IPS-20b (cell line): ENCODE data around the gene FDX2.
"Not testable (repeated sequence)": the region's sequence is repeated elsewhere in the genome, so short reads cannot be mapped to it uniquely, and the experiment has no call there.

Experiments
- H3K27ac ChIP-seq: one replicate; pipeline ENCODE4 v1.5.1; 2013; ENCODE audit warnings: low read length
- H3K27me3 ChIP-seq: 2 replicates; pipeline ENCODE4 v1.6.1; 2013; ENCODE audit warnings: mild to moderate bottlenecking, low read length, inconsistent platforms; ENCODE audit not compliant: insufficient read depth
- H3K36me3 ChIP-seq: 2 replicates; pipeline ENCODE4 v1.6.1; 2013; ENCODE audit warnings: low read depth, mild to moderate bottlenecking, inconsistent platforms, low read length, moderate library complexity; ENCODE audit not compliant: insufficient read depth
- H3K4me1 ChIP-seq: 2 replicates; pipeline ENCODE4 v1.6.1; 2013; ENCODE audit warnings: mild to moderate bottlenecking, control low read depth, inconsistent platforms, low read length, moderate library complexity; ENCODE audit not compliant: insufficient read depth
- H3K4me3 ChIP-seq: 2 replicates; pipeline ENCODE4 v1.5.1; 2013; ENCODE audit warnings: mild to moderate bottlenecking, low read length, inconsistent platforms
- H3K9ac ChIP-seq: 2 replicates; pipeline ENCODE4 v1.6.1; 2013; ENCODE audit warnings: low read depth, mild to moderate bottlenecking, inconsistent platforms, low read length, moderate library complexity
- H3K9me3 ChIP-seq: 2 replicates; pipeline ENCODE4 v1.6.1; 2013; ENCODE audit warnings: mild to moderate bottlenecking, low read depth, low read length, inconsistent platforms; ENCODE audit not compliant: insufficient read depth

FDX2 gene

GRCh38 chr19:10343495-10343894, 27.7 kb upstream of the FDX2 start:
- no peak overlapping the region for H3K27ac ChIP-seq
- no peaks in the 10 kb centered on the region for H3K9me3 ChIP-seq
- peaks cover 12% of the 10 kb centered on the region; the same call in 1 of the 2 replicates for H3K4me1 ChIP-seq

DNA sequence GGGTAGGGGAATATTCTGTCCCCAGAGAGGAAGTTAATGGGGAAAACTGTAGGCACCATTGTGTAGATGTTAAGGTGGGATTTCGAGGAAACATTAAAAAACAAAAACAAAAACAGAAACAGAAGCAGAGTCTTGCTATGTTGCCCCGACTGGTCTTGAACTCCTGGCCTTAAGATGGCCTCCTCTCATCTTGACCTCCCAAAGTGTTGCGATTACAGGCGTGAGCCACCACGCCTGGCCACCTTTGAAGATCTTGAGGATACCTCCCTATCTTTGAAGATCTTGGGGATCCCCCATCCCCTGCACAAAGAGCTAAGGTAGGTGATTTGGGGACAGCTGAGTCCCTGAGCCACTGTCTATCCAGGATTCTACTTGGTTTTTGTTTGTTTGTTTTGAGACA, 24.2 kb upstream of the FDX2 start:
- no peaks in the 10 kb centered on the region for H3K36me3 ChIP-seq
- H3K27me3 ChIP-seq, result no peaks in the 10 kb centered on the region; the same call in 1 of the 2 replicates
- H3K27ac ChIP-seq, result no peak overlapping the region
- H3K4me1 ChIP-seq, result peaks cover 12% of the 10 kb centered on the region; the same call in 1 of the 2 replicates
- H3K4me3 ChIP-seq, result no peak overlapping the region; the same call in 1 of the 2 replicates
- H3K9ac ChIP-seq, result no peak overlapping the region
- H3K9me3 ChIP-seq, result no peaks in the 10 kb centered on the region

More at GRCh38 chr19:10343495-10343894, 27.7 kb upstream of the FDX2 start:
- no peak overlapping the region for H3K4me3 ChIP-seq
- H3K36me3 ChIP-seq, result no peaks in the 10 kb centered on the region
- H3K9ac ChIP-seq, result no peak overlapping the region
- no peaks in the 10 kb centered on the region for H3K27me3 ChIP-seq

DNA sequence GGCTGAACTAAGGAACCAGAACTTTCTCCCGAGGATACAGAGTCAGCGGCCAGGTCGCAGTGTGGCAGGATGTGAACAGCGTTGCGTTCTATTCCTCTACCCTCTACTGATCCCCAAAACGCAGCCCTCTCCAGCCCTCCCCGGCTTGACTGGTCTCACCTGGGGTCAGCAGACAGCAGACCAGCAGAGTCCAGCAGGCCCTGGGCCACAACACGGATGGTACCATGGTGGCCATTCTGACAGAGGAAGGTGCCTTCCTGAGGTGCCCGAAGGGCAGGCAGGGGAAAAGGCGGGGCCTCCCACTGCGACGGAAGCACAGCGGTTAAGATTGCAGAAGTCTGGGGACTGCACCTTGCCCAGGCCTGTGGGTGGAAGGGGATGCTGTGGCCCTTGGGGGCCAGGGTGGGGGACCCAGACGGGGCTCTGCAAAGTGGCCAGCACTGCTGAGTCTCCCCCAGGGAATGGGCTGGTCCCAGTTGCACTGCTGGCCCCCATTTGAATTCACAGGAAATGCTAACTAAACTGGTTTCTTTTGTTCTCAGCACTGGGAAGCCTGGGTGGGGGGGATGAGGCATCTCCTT, 23.7 kb upstream of the FDX2 start, which contains the start of gene ICAM3:
ICAM3 (minus strand) TSS at position 245 of the 581 bp plus-strand sequence; CDS start at position 235, 10 bp downstream.
- no peaks in the 10 kb centered on the region for H3K9me3 ChIP-seq
- H3K4me1 ChIP-seq, result peaks cover 12% of the 10 kb centered on the region; the same call in 1 of the 2 replicates
- H3K27me3 ChIP-seq, result peaks cover 2% of the 10 kb centered on the region
- no peaks in the 10 kb centered on the region for H3K36me3 ChIP-seq
- no peak within 1 kb of the TSS for H3K27ac ChIP-seq
- peak within 1 kb of the TSS; percentile 53 for H3K9ac ChIP-seq
- no peak within 1 kb of the TSS; the same call in 1 of the 2 replicates for H3K4me3 ChIP-seq

DNA sequence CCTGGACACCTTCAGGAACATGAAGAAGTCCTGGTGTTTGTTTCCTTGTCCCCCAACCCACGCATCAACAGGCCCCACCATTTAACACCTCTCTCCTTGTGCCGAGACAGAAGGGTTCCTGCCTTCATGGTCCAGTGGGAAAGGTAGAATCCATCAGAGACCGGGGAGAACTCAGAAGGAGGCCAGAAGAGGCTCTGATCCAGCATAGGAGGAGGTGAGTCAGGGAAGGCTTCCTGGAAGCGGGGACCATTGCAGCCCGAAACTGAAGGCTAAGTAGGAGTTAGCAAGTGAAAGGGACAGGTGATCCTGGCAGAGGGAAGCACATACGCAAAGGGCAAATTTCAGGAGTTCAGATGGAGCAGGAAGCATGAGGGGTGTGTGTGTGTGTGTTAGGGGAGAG, 23.1 kb upstream of the FDX2 start:
- peaks cover 7% of the 10 kb centered on the region for H3K27me3 ChIP-seq
- peak overlapping the region; percentile 53; the same call in 1 of the 2 replicates for H3K9ac ChIP-seq
- no peak overlapping the region for H3K4me3 ChIP-seq
- no peak overlapping the region for H3K27ac ChIP-seq
- H3K36me3 ChIP-seq, result no peaks in the 10 kb centered on the region
- no peaks in the 10 kb centered on the region for H3K9me3 ChIP-seq
- peaks cover 12% of the 10 kb centered on the region; the same call in 1 of the 2 replicates for H3K4me1 ChIP-seq

- H3K27me3 ChIP-seq, H3K36me3 ChIP-seq, H3K9me3 ChIP-seq, H3K4me3 ChIP-seq, H3K9ac ChIP-seq, H3K27ac ChIP-seq: not testable (repeated sequence)
- peaks cover 12% of the 10 kb centered on the region; the same call in 1 of the 2 replicates for H3K4me1 ChIP-seq
These were observed 20.9 kb upstream of the FDX2 start for GRCh38 chr19:10336725-10337124.

DNA sequence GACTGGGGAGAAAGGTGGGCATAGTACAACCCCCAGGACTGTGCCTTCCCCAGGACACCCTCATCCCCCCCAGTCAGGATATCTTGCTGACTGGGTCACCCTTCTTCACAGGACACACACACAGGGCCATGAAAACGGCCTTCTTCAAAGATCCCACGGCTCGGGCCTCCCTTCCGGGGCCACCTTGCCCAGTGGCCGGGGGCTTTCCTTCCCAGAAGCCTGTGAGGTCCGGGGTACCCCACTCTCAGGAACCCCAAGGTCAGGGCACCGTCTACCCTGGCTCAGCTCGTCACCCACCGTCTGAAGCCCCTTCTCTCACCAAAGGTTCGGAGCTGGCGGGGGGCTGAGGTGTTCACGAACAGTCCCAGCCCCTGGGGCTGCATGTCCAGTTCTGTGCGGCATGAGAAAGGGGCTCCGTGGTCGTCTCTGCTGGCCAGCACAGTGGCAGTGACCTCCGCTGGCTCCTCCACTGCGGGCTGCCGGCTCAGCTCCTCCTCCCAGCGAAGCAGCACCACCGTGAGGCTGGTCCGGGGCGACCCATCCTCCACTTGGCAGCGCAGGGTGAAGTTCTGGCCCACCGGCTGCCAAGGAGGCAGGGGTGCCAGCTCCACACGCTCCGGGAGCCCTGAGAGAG, 19.7 kb upstream of the FDX2 start:
- peaks cover 8% of the 10 kb centered on the region for H3K27me3 ChIP-seq
- H3K36me3 ChIP-seq, result peaks cover 10% of the 10 kb centered on the region
- peaks cover 12% of the 10 kb centered on the region; the same call in 1 of the 2 replicates for H3K4me1 ChIP-seq
- no peak overlapping the region for H3K27ac ChIP-seq
- no peak overlapping the region for H3K9ac ChIP-seq
- H3K4me3 ChIP-seq, result peak overlapping the region; percentile 98; the same call in 1 of the 2 replicates
- H3K9me3 ChIP-seq, result no peaks in the 10 kb centered on the region

DNA sequence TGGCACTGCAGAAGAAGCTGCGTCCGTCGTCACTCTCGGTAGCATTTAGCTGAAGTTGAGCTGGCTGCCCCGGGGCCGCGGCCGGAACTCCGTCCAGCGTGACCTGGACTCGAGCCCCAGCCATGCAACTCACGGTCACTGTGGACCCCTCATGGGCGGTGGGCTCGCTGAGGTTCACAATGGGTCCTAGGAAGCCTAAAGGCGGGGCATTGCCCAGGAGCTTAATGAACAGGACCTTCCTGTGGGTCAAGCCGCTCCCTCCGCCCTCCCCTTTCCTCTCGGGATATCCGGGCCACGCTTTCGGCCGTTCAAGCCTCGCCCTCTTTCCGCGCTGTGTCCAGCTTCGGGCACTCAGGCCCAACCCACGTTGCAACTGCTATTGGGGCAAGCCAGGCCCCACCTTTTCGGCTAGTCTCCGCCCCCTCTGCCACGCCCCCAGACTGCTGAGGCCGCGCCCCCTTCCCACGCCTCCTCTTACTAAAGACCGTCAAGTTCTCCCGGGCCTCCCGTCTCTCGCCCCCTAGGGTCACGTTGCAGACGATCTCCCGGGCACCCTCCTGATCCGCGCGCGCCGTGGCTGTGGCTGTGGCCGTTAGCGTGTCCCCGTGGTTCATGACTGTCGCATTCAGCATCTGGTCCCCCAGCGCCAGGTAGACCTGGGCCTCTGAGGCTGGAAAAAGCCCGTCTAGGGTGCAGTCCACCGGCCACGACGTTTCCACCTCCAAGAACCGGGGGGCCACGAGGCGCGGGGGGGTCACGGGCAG, 19.0 kb upstream of the FDX2 start:
- Histone ChIP-seq H3K4me3 (peak overlapping the region; percentile 98), H3K4me1 (peaks cover 10% of the 10 kb centered on the region; the same call in 1 of the 2 replicates), H3K36me3 (peaks cover 17% of the 10 kb centered on the region), H3K27me3 (peaks cover 8% of the 10 kb centered on the region), H3K9ac (peak overlapping the region; percentile 95; the same call in 1 of the 2 replicates), H3K27ac (no peak overlapping the region), H3K9me3 (no peaks in the 10 kb centered on the region)

DNA sequence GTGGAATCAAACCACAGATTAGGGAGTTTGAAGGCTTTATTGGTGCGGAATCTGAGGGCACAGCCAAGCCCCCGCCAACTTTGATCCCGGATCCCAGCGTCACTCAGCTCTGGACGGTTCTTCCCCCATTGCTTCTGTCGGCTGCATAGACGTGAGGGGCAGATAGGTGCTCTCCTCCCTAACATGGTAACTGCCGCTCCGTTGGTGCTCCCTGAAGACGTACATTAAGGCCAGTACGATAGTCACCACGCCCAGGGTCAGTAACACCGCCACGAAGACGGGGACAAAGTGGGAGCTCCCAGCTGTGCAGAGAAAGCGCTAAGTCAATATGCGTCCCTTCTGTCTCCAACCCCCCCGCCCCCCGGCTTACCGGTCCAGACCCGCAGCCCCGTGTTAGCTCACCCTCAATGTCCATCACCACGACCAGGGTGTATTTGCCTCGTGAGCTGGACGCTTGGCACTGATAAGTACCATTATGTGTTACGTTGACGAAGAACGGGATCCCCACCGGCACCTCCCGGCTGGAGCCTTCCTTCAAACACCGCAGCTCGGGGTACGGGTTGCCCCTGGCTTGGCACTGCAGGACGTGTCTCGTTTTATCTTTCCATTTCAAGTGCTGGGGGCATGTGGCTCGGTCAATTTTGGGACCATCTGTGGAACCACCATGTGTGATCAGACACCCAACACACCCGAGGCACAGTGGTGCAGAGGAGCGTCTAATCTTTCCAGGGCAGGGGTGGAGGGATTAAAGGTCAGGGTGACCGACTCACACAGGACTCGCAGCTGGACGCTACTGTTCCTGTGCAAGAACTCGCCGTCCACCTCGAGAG, 18.2 kb upstream of the FDX2 start:
- H3K36me3 ChIP-seq, result peaks cover 25% of the 10 kb centered on the region
- H3K4me3 ChIP-seq, result peak overlapping the region; percentile 98
- H3K9me3 ChIP-seq, result no peaks in the 10 kb centered on the region
- H3K27me3 ChIP-seq, result peaks cover 8% of the 10 kb centered on the region
- H3K9ac ChIP-seq, result peak overlapping the region; percentile 95; the same call in 1 of the 2 replicates
- no peak overlapping the region for H3K27ac ChIP-seq
- peaks cover 2% of the 10 kb centered on the region; the same call in 1 of the 2 replicates for H3K4me1 ChIP-seq

GRCh38 chr19:10332965-10333757, 17.3 kb upstream of the FDX2 start, which contains the start of gene RAVER1:
TSS of gene RAVER1 (minus strand) at chr19:10333529. CDS start at chr19:10333507, 22 bp downstream.
- H3K27ac ChIP-seq, result peak within 1 kb of the TSS; percentile 51
- H3K36me3 ChIP-seq, result peaks cover 33% of the 10 kb centered on the region
- no peaks in the 10 kb centered on the region for H3K4me1 ChIP-seq

GRCh38 chr19:10332158-10332964, 16.5 kb upstream of the FDX2 start:
- Histone ChIP-seq H3K27ac (no peak overlapping the region), H3K4me3 (peak overlapping the region; percentile 98), H3K36me3 (peaks cover 41% of the 10 kb centered on the region), H3K4me1 (no peaks in the 10 kb centered on the region), H3K9ac (peak overlapping the region; percentile 95; the same call in 1 of the 2 replicates), H3K27me3 (peaks cover 8% of the 10 kb centered on the region), H3K9me3 (no peaks in the 10 kb centered on the region)

More at GRCh38 chr19:10332965-10333757, 17.3 kb upstream of the FDX2 start, which contains the start of gene RAVER1:
- H3K9ac ChIP-seq, result peak within 1 kb of the TSS; percentile 95
- peaks cover 8% of the 10 kb centered on the region for H3K27me3 ChIP-seq
- peak within 1 kb of the TSS; percentile 98 for H3K4me3 ChIP-seq
- H3K9me3 ChIP-seq, result no peaks in the 10 kb centered on the region
